ENCODE measurements around the gene ARFGEF2. TPM values are rescaled to one million over a fixed set of nuclear protein-coding genes. Genes with fewer than 3 reads are reported as not detected.

Gene ARFGEF2
- total and polyA plus RNA-seq, 2 of the 8 experiments (the other 6 are each of a cell fraction or from before 2014, with no cell fraction given): 8.1 to 21.8 TPM

- Histone ChIP-seq H4K5ac (ENCODE audit: insufficient read length, low read depth, low read length) (no peak overlapping the region), H2BK120ac (replicated peaks; ENCODE audit: low read depth, low read length) (no peak overlapping the region), H2BK12ac (ENCODE audit: low read depth, low read length) (no peak overlapping the region), H3K18ac (ENCODE audit: extremely low read depth, low read length) (no peak overlapping the region), H4K20me1 (replicated peaks in 1 of 2; ENCODE audit: control insufficient read depth in 1 of 2, insufficient read depth in 2 of 2, low read length in 2 of 2) (peaks cover 10 to 23% of the 10 kb centered on the region in 2 experiments), H2BK20ac (ENCODE audit: low read length) (no peak overlapping the region), H3K9ac (replicated peaks in 1 of 4; ENCODE audit: extremely low read depth in 1 of 4, low read depth in 3 of 4, low read length in 3 of 4) (no peak overlapping the region), H2AFZ (ENCODE audit: low read length) (no peak overlapping the region), H4K8ac (ENCODE audit: extremely low read depth, insufficient read depth, low read length) (no peak overlapping the region), H3K4ac (replicated peaks; ENCODE audit: insufficient read length, low read depth, low read length) (no peak overlapping the region), H3K36me3 (ENCODE audit: control insufficient read depth in 2 of 4, insufficient read depth in 4 of 4, low read length in 3 of 4) (no peaks in the 10 kb centered on the region), H2AK5ac (ENCODE audit: low read depth, low read length) (no peak overlapping the region), H2BK5ac (ENCODE audit: low read depth, low read length) (no peak overlapping the region), H2BK15ac (ENCODE audit: low read length) (no peak overlapping the region), H3K27ac (ENCODE audit: low read depth, low read length) (no peak overlapping the region), H3K4me2 (ENCODE audit: insufficient read depth in 1 of 2, low read depth in 2 of 2, low read length in 2 of 2) (no peak overlapping the region), H3K23me2 (ENCODE audit: low read depth, low read length) (no peaks in the 10 kb centered on the region; the same call in 1 of the 2 replicates), H3K23ac (ENCODE audit: insufficient read length) (no peak overlapping the region), H3K79me2 (ENCODE audit: control insufficient read depth in 1 of 2, insufficient read depth in 2 of 2, low read length in 2 of 2) (peaks cover 15 to 85% of the 10 kb centered on the region in 2 experiments), H3K79me1 (ENCODE audit: low read depth, low read length) (peaks cover 29% of the 10 kb centered on the region), H4K91ac (replicated peaks; ENCODE audit: insufficient read length, low read length) (no peak overlapping the region), H3K9me3 (ENCODE audit: insufficient read depth in 2 of 2, low read depth in 1 of 2, low read length in 1 of 2) (no peaks in the 10 kb centered on the region), H3K4me1 (replicated peaks in 1 of 4; ENCODE audit: control insufficient read depth in 3 of 4, insufficient read depth in 4 of 4, low read length in 3 of 4) (no peaks in the 10 kb centered on the region; a peak in 1 of 7 replicates), H3K4me3 (ENCODE audit: extremely low read depth in 1 of 4, insufficient read depth in 2 of 4, low read depth in 3 of 4, low read length in 4 of 4) (no peak overlapping the region), H3K14ac (ENCODE audit: insufficient read length) (no peak overlapping the region), H3K27me3 (replicated peaks in 1 of 4; ENCODE audit: control insufficient read depth in 3 of 4, extremely low read depth in 1 of 4, insufficient read depth in 3 of 4, low read length in 3 of 4) (no peaks in the 10 kb centered on the region), H3K56ac (replicated peaks; ENCODE audit: insufficient read length, low read depth, low read length) (no peak overlapping the region)
- WGBS, 2 experiments (ENCODE audit: extremely low coverage in 1 of 2, insufficient coverage in 1 of 2, insufficient read length in 1 of 2, insufficient replicate concordance in 2 of 2, low coverage in 1 of 2, low lambda C conversion rate in 2 of 2, missing lambda C conversion rate in 1 of 2): 81% methylated on average over 6 of the region's 6 CpGs; no CpG with 5 or more reads in 1 of the 2 experiments
- ChIA-PET CTCF (ENCODE audit: partially characterized antibody) (no interaction called here), POLR2A (ENCODE audit: partially characterized antibody) (no interaction called here)
- no peak for FAIRE-seq
- no peak for DNase-seq (ENCODE audit: low read depth in 1 of 2, low spot score in 2 of 2)
- no peak for TF ChIP-seq JUND (IDR thresholded peaks at IDR 0.05; ENCODE audit: low read length)
- no peak for TF ChIP-seq HDAC6 (IDR thresholded peaks at IDR 0.05; ENCODE audit: low read depth, low read length)
- TF ChIP-seq EP300 (IDR thresholded peaks at IDR 0.05; ENCODE audit: borderline replicate concordance in 1 of 2, low read depth in 2 of 2, low read length in 2 of 2): no peak
- no peak for TF ChIP-seq SRF (IDR thresholded peaks at IDR 0.05; ENCODE audit: low read depth, low read length)
- no peak for TF ChIP-seq RNF2 (IDR thresholded peaks at IDR 0.05; ENCODE audit: borderline replicate concordance, low read depth, low read length, missing control alignments, poor library complexity, severe bottlenecking)
- TF ChIP-seq KDM1A (IDR thresholded peaks at IDR 0.05; ENCODE audit: borderline replicate concordance, low read length): no peak
- TF ChIP-seq YY1 (IDR thresholded peaks at IDR 0.05; ENCODE audit: low read depth, low read length): no peak
- no peak for TF ChIP-seq KDM4A (IDR thresholded peaks at IDR 0.05; ENCODE audit: low read depth, low read length, severe bottlenecking)
- TF ChIP-seq CBX8 (IDR thresholded peaks at IDR 0.05; ENCODE audit: borderline replicate concordance, low read depth, low read length): no peak
- no peak for TF ChIP-seq MAX (IDR thresholded peaks at IDR 0.05)
- TF ChIP-seq SP2 (IDR thresholded peaks at IDR 0.05; ENCODE audit: low read length): no peak
- TF ChIP-seq, protein P1, sequence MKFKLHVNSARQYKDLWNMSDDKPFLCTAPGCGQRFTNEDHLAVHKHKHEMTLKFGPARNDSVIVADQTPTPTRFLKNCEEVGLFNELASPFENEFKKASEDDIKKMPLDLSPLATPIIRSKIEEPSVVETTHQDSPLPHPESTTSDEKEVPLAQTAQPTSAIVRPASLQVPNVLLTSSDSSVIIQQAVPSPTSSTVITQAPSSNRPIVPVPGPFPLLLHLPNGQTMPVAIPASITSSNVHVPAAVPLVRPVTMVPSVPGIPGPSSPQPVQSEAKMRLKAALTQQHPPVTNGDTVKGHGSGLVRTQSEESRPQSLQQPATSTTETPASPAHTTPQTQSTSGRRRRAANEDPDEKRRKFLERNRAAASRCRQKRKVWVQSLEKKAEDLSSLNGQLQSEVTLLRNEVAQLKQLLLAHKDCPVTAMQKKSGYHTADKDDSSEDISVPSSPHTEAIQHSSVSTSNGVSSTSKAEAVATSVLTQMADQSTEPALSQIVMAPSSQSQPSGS (IDR thresholded peaks at IDR 0.05; ENCODE audit: low read length): no peak
Measured at GRCh38 chr20:48930035-48930434, 8.5 kb downstream of the ARFGEF2 start.

All from H1 (cell line).